Measurements from ENCODE around the gene RNASEH2A. TPM values are rescaled to one million over a fixed set of nuclear protein-coding genes. Genes with fewer than 3 reads are reported as not detected.

RNASEH2A gene
- total RNA-seq, 1 experiment from 2014 or later, result 41.6 TPM

Small RNA genes within 50 kb of the gene (microRNA-seq; reads per million reads assigned to microRNA genes)
- gene MIR5684 (not detected), gene MIR6794 (not detected)

Other genes with a start within 250 kb of the RNASEH2A start
- 5.4 and 6.3 TPM in 2 replicates for gene ZNF490, start 195.8 kb upstream of the RNASEH2A start, total RNA-seq (2022)
- 15.8 and 16.2 TPM in 2 replicates for gene ZNF791, start 195.7 kb upstream of the RNASEH2A start, total RNA-seq (2022)
- gene MAN2B1, start 139.8 kb upstream of the RNASEH2A start, total RNA-seq (2022), result 76.9 and 84.4 TPM in 2 replicates
- gene WDR83, start 139.8 kb upstream of the RNASEH2A start, total RNA-seq (2022), result 10.1 and 10.8 TPM in 2 replicates
- 57.6 and 69.1 TPM in 2 replicates for gene DHPS, start 124.7 kb upstream of the RNASEH2A start, total RNA-seq (2022)
- not detected in 2 replicates for gene GNG14, start 118.6 kb upstream of the RNASEH2A start, total RNA-seq (2022)
- gene FBXW9, start 110.0 kb upstream of the RNASEH2A start, total RNA-seq (2022), result 6.7 and 7.1 TPM in 2 replicates
- 67.0 and 87.6 TPM in 2 replicates for gene TNPO2, start 82.7 kb upstream of the RNASEH2A start, total RNA-seq (2022)
- gene TRIR, start 71.9 kb upstream of the RNASEH2A start, total RNA-seq (2022), result 124 and 128 TPM in 2 replicates
- 52.2 and 53.8 TPM in 2 replicates for gene GET3, start 69.1 kb upstream of the RNASEH2A start, total RNA-seq (2022)
- not detected in 2 replicates for gene BEST2, start 54.8 kb upstream of the RNASEH2A start, total RNA-seq (2022)
- gene HOOK2, start 31.0 kb upstream of the RNASEH2A start, total RNA-seq (2022), result 69.0 and 70.7 TPM in 2 replicates
- 113 and 116 TPM in 2 replicates for gene JUNB, start 15.1 kb upstream of the RNASEH2A start, total RNA-seq (2022)
- gene PRDX2, start 4.8 kb upstream of the RNASEH2A start, total RNA-seq (2022), result 121 and 135 TPM in 2 replicates
- gene THSD8, start 4.5 kb upstream of the RNASEH2A start, total RNA-seq (2022), result 14.0 and 16.1 TPM in 2 replicates
- gene RTBDN, start 28.0 kb downstream of the RNASEH2A start, total RNA-seq (2022), result not detected in 2 replicates
- gene MAST1, start 31.9 kb downstream of the RNASEH2A start, total RNA-seq (2022), result 1.3 and 2.6 TPM in 2 replicates
- gene DNASE2, start 74.9 kb downstream of the RNASEH2A start, total RNA-seq (2022), result 32.7 and 38.4 TPM in 2 replicates
- not detected in 2 replicates for gene KLF1, start 80.6 kb downstream of the RNASEH2A start, total RNA-seq (2022)
- 23.6 and 26.8 TPM in 2 replicates for gene GCDH, start 84.6 kb downstream of the RNASEH2A start, total RNA-seq (2022)
- gene SYCE2, start 112.7 kb downstream of the RNASEH2A start, total RNA-seq (2022), result 1.1 TPM in 1 of 2 replicates, not detected in the other
- gene FARSA, start 127.1 kb downstream of the RNASEH2A start, total RNA-seq (2022), result 72.8 and 75.5 TPM in 2 replicates
- 680 and 718 TPM in 2 replicates for gene CALR, start 132.0 kb downstream of the RNASEH2A start, total RNA-seq (2022)
- 101 and 110 TPM in 2 replicates for gene RAD23A, start 139.3 kb downstream of the RNASEH2A start, total RNA-seq (2022)
- gene GADD45GIP1, start 150.6 kb downstream of the RNASEH2A start, total RNA-seq (2022), result 20.0 and 21.6 TPM in 2 replicates
- gene DAND5, start 163.0 kb downstream of the RNASEH2A start, total RNA-seq (2022), result 0.21 and 0.47 TPM in 2 replicates
- gene NFIX, start 188.9 kb downstream of the RNASEH2A start, total RNA-seq (2022), result 16.4 and 21.9 TPM in 2 replicates